Esophagus squamous epithelium (tissue), 4 donors: Measurements from ENCODE around the gene BPIFB3.

Experiments
- CTCF ChIP-seq, 6 experiments: fragments of 450-650 bp in 4 of 6; fragments of 200-600 bp in 2 of 6; sonication (generic) in 2 of 6; IDR thresholded peaks; one replicate each; pipeline ENCODE4 v1.5.1; 2016 to 2019; ENCODE audit warnings: antibody characterized with exemption in 6 of 6, mild to moderate bottlenecking in 4 of 6, moderate library complexity in 4 of 6
- POLR2A ChIP-seq, 4 donors: fragments of 450-650 bp; IDR thresholded peaks; one replicate each; pipeline ENCODE4 v1.6.1; 2017; ENCODE audit warnings: antibody characterized with exemption in 4 of 4, mild to moderate bottlenecking in 4 of 4, moderate library complexity in 3 of 4

- TF ChIP-seq CTCF (IDR thresholded peaks at IDR 0.05) (no peak), POLR2A (IDR thresholded peaks at IDR 0.05) (no peak)
Observed at GRCh38 chr20:33059741-33060390, 6.2 kb downstream of the BPIFB3 start.
